ENCODE measurements around the gene NPAS3. TPM values are rescaled to one million over a fixed set of nuclear protein-coding genes. Genes with fewer than 3 reads are reported as not detected.

The NPAS3 gene
- total RNA-seq, 1 experiment from 2014 or later: not detected

DNA sequence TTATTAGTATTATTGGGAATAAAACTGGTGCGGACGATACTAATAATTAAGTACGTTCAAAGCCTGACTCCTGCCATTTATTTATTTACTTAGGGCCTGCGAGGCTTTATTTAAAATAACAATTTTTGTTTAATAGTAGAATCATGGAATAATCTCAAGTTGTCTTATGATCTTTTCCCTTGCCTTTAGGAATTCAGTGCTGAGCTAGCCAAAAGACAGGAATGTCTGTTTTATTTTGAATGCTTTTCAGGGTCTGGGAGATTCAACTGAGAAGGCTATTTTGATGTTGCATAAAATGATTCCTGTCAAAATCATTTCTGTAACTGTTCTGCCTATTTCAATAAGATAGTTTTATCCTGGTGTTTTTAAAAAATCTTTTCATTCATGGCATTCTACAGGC, 522.4 kb downstream of the NPAS3 start (continued):
- TF ChIP-seq, protein P1, sequence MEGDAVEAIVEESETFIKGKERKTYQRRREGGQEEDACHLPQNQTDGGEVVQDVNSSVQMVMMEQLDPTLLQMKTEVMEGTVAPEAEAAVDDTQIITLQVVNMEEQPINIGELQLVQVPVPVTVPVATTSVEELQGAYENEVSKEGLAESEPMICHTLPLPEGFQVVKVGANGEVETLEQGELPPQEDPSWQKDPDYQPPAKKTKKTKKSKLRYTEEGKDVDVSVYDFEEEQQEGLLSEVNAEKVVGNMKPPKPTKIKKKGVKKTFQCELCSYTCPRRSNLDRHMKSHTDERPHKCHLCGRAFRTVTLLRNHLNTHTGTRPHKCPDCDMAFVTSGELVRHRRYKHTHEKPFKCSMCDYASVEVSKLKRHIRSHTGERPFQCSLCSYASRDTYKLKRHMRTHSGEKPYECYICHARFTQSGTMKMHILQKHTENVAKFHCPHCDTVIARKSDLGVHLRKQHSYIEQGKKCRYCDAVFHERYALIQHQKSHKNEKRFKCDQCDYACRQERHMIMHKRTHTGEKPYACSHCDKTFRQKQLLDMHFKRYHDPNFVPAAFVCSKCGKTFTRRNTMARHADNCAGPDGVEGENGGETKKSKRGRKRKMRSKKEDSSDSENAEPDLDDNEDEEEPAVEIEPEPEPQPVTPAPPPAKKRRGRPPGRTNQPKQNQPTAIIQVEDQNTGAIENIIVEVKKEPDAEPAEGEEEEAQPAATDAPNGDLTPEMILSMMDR (IDR thresholded peaks at IDR 0.05 in 2 of 3, conservative IDR thresholded peaks at IDR 0.05 in 1 of 3; ENCODE audit: borderline replicate concordance in 1 of 3, insufficient read depth in 1 of 3, low read depth in 2 of 3, low read length in 2 of 3): no peak
- TF ChIP-seq, protein P2, sequence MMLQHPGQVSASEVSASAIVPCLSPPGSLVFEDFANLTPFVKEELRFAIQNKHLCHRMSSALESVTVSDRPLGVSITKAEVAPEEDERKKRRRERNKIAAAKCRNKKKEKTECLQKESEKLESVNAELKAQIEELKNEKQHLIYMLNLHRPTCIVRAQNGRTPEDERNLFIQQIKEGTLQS (IDR thresholded peaks at IDR 0.05): no peak
- TF ChIP-seq YY1 (IDR thresholded peaks at IDR 0.05; ENCODE audit: extremely low read depth, insufficient replicate concordance, low read depth, low read length) (no peak), CEBPB (IDR thresholded peaks at IDR 0.05; ENCODE audit: low read depth) (no peak), SP1 (IDR thresholded peaks at IDR 0.05; ENCODE audit: low read depth) (no peak), POLR2A (IDR thresholded peaks at IDR 0.05; ENCODE audit: borderline replicate concordance, extremely low read depth, insufficient read depth, insufficient read length) (no peak)

DNA sequence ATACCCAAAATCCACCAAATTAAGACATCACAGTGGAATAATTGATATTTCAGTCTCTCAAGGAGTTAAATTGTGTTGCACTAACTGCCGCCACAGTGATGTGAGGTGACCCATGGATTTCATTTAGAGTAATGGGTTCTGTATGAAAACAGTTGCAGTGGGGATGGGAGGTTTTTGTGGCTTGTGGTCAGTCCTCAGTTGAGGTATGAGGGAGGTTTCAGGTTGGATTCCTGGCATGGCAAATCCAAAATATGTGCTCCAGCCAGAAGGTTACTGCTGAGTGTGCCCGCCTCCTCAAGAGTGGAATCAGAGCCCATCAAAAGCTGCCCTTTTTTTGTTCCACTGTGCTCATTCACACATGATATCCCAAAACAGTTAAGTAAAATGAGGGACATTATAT, 525.1 kb downstream of the NPAS3 start:
- ChIA-PET CTCF (no interaction called here), RAD21 (ENCODE audit: low non-redundant PET in 1 of 2, low total read pairs in 2 of 2, uncharacterized antibody in 2 of 2, unreplicated experiment in 2 of 2) (no interaction called here), POLR2A (no interaction called here)
- no peaks in the 10 kb centered on the region for H3K9me2 ChIP-seq (ENCODE audit: insufficient read depth)
- H3K9ac ChIP-seq (ENCODE audit: low read length): no peak overlapping the region
- H3K9me3 ChIP-seq (ENCODE audit: control insufficient read depth in 1 of 2, insufficient read depth in 1 of 2, low read depth in 1 of 2, low read length in 2 of 2): 0 out of 4 replicates have a peak, but pooled peaks cover 0 to 4% of the 10 kb centered on the region in 2 experiments
- H3K79me2 ChIP-seq (ENCODE audit: insufficient read depth, low read length): no peaks in the 10 kb centered on the region
- H3K36me3 ChIP-seq (ENCODE audit: control insufficient read depth in 1 of 2, insufficient read depth in 2 of 2, low read length in 2 of 2): no peaks in the 10 kb centered on the region
- TF ChIP-seq, protein P1 (IDR thresholded peaks at IDR 0.05 in 2 of 3, conservative IDR thresholded peaks at IDR 0.05 in 1 of 3; ENCODE audit: borderline replicate concordance in 1 of 3, insufficient read depth in 1 of 3, low read depth in 2 of 3, low read length in 2 of 3): no peak
- no peak for TF ChIP-seq CBX3 (IDR thresholded peaks at IDR 0.05; ENCODE audit: low read depth)
- TF ChIP-seq, protein P3, sequence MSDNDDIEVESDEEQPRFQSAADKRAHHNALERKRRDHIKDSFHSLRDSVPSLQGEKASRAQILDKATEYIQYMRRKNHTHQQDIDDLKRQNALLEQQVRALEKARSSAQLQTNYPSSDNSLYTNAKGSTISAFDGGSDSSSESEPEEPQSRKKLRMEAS (IDR thresholded peaks at IDR 0.05): no peak
- TF ChIP-seq CEBPB (IDR thresholded peaks at IDR 0.05; ENCODE audit: low read depth): no peak
- no peak for TF ChIP-seq POLR2A (IDR thresholded peaks at IDR 0.05; ENCODE audit: borderline replicate concordance, extremely low read depth, insufficient read depth, insufficient read length)
- no peak for TF ChIP-seq SP1 (IDR thresholded peaks at IDR 0.05; ENCODE audit: low read depth)
- no peak for TF ChIP-seq JUND (IDR thresholded peaks at IDR 0.05)
- TF ChIP-seq SRF (IDR thresholded peaks at IDR 0.05; ENCODE audit: low read depth): no peak
- intact Hi-C loops (cut with micrococcal nuclease): no loop called here
- H3K4me3 ChIP-seq (replicated peaks in 1 of 2; ENCODE audit: low read depth in 1 of 2, low read length in 2 of 2): no peak overlapping the region
- no peak overlapping the region for H3K4me2 ChIP-seq (ENCODE audit: low read length)
- no peak for ATAC-seq
- no peaks in the 10 kb centered on the region for H4K20me1 ChIP-seq (ENCODE audit: insufficient read depth)
- H3K27me3 ChIP-seq (ENCODE audit: insufficient read depth, low read length): no peaks in the 10 kb centered on the region; the same call in 1 of the 2 replicates
- no peak overlapping the region for H2AFZ ChIP-seq (ENCODE audit: low read depth, low read length, poor library complexity, severe bottlenecking)
- H3K27ac ChIP-seq (ENCODE audit: low read depth, low read length): no peak overlapping the region
- no peak for DNase-seq (ENCODE audit: low read depth, low spot score)
- BruUV-seq (replicated peaks): no TSS peak
- no peaks in the 10 kb centered on the region for H3K4me1 ChIP-seq (ENCODE audit: control insufficient read depth in 1 of 2, insufficient read depth in 2 of 2, low read length in 2 of 2)
